AG04450 (cell line): Measurements from ENCODE around the gene FKRP. TPM values are rescaled to one million over a fixed set of nuclear protein-coding genes. Genes with fewer than 3 reads are reported as not detected.
"Not testable (repeated sequence)": the region's sequence is repeated elsewhere in the genome, so short reads cannot be mapped to it uniquely, and the experiment has no call there.

ENCODE experiments used
- CTCF ChIA-PET: fragments of 300-600, 350-600 bp; formaldehyde crosslinking; extraction: SDS; loops from one replicate; lab custom pipeline; 2022; ENCODE audit warnings: antibody characterized with exemption, inconsistent platforms; lab: Charles Lee
- POLR2A ChIA-PET: fragments of 350-600 bp; formaldehyde crosslinking; extraction: SDS; loops from one replicate; lab custom pipeline; 2021; ENCODE audit warnings: antibody characterized with exemption, inconsistent platforms; lab: Yijun Ruan, JAX
- DNase-seq: peaks from one replicate; pipeline ENCODE4 v3.0.0-alpha.2; 2011; ENCODE audit warnings: low read depth, low spot score
- H3K27ac ChIP-seq: one replicate; pipeline ENCODE4 v1.5.1; 2012; ENCODE audit warnings: low read depth, low read length, control low read depth
- H3K27me3 ChIP-seq: one replicate; pipeline ENCODE4 v1.6.0; 2012; ENCODE audit warnings: low read length; ENCODE audit not compliant: control insufficient read depth, insufficient read depth
- H3K4me3 ChIP-seq: 2 replicates; pipeline ENCODE4 v1.5.1; 2011; ENCODE audit warnings: mild to moderate bottlenecking, low read depth, low read length, control low read depth
- H3K9me3 ChIP-seq: 2 replicates; pipeline ENCODE4 v1.5.1; 2012; ENCODE audit warnings: low read length; ENCODE audit not compliant: control insufficient read depth, insufficient read depth
- polyA plus RNA-seq: library from polyadenylated mRNA; depleted of rRNA; stranded (reverse); fragments of >200 nt; gene quantifications from 2 replicates; pipeline ENCODE4 v1.2.3, GENCODE V29; 2011; rRNA removed
- small RNA-seq: library from RNA; depleted of rRNA; stranded (forward); fragments of <200 nt; gene quantifications from one replicate; pipeline ENCODE3, GENCODE V24; 2012; ENCODE audit warnings: low read depth; ENCODE audit not compliant: insufficient read length
- TF ChIP-seq, protein P1 (sequence below): IDR thresholded peaks from 2 replicates; pipeline ENCODE4 v1.5.1; 2011; ENCODE audit warnings: low read depth, low read length, control low read depth, inconsistent platforms

Gene FKRP
- polyA plus RNA-seq, 1 experiment: 12.1 TPM

DNA sequence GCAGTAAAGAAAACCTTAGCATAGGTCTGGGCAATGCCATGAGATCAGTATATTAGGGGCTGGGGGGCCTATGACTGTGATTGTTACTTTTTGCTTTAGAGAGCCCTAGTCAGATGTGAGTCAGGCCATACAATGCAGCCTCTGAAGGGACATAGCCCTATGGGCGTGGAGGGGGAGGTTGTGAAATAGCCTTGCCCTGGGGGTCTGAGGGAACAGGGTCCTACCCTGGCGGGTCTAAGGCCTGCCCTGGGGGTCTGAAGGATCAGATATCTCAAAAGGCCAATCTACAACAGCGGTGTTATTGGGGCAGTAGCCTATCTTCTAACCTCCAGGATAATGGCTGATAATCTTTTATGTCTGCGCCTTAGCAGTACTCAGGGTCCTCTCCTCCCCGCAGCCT, 56.3 kb downstream of the FKRP start:
- CTCF ChIA-PET: no interaction called here
- TF ChIP-seq, protein P1, sequence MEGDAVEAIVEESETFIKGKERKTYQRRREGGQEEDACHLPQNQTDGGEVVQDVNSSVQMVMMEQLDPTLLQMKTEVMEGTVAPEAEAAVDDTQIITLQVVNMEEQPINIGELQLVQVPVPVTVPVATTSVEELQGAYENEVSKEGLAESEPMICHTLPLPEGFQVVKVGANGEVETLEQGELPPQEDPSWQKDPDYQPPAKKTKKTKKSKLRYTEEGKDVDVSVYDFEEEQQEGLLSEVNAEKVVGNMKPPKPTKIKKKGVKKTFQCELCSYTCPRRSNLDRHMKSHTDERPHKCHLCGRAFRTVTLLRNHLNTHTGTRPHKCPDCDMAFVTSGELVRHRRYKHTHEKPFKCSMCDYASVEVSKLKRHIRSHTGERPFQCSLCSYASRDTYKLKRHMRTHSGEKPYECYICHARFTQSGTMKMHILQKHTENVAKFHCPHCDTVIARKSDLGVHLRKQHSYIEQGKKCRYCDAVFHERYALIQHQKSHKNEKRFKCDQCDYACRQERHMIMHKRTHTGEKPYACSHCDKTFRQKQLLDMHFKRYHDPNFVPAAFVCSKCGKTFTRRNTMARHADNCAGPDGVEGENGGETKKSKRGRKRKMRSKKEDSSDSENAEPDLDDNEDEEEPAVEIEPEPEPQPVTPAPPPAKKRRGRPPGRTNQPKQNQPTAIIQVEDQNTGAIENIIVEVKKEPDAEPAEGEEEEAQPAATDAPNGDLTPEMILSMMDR: no peak
- no peaks in the 10 kb centered on the region for H3K27me3 ChIP-seq
- no peak overlapping the region for H3K27ac ChIP-seq
- H3K4me3 ChIP-seq: no peak overlapping the region
- POLR2A ChIA-PET: no interaction called here
- DNase-seq: no peak
- no peaks in the 10 kb centered on the region for H3K9me3 ChIP-seq

DNA sequence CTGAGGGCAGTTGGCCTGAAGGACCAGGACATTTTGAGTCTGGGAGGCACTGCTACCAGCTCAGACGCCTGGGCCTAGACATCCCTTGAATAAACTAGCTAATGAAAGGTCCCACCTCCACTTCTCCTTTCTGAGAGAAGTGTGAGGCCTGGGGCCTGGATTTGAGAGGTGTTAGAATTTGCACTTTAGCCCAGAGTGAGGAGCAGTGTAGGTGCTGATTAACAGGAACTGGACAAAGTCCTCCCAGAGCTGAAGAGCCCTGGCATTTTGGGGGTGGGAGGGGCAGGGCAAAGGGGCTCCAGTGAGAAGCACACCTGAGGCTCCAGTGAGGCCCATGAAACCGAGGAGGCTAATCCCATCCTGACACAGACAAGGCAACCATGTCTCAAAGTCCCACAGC, 57.7 kb downstream of the FKRP start:
- no peak for DNase-seq
- CTCF ChIA-PET: no interaction called here
- Histone ChIP-seq H3K4me3 (no peak overlapping the region), H3K9me3 (no peaks in the 10 kb centered on the region), H3K27ac (no peak overlapping the region), H3K27me3 (no peaks in the 10 kb centered on the region)
- POLR2A ChIA-PET: no interaction called here
- TF ChIP-seq, protein P1: no peak

DNA sequence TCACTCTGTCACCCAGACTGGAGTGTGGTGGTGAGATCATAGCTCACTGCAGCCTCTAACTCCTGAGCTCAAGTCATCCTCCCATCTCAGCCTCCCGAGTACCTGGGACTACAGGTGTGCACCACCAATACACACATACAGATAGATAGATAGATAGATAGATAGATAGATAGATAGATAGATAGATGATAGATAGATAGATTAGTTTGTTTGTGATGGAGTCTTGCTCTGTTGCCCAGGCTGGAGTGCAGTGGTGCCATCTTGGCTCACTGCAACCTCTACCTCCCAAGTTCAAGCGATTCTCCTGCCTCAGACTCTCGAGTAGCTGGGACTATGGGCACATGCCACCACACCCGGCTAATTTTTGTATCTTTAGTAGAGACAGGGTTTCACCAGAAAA, 58.6 kb downstream of the FKRP start:
- H3K9me3 ChIP-seq, DNase-seq, H3K27me3 ChIP-seq, H3K27ac ChIP-seq, H3K4me3 ChIP-seq, CTCF ChIA-PET, POLR2A ChIA-PET: not testable (repeated sequence)

DNA sequence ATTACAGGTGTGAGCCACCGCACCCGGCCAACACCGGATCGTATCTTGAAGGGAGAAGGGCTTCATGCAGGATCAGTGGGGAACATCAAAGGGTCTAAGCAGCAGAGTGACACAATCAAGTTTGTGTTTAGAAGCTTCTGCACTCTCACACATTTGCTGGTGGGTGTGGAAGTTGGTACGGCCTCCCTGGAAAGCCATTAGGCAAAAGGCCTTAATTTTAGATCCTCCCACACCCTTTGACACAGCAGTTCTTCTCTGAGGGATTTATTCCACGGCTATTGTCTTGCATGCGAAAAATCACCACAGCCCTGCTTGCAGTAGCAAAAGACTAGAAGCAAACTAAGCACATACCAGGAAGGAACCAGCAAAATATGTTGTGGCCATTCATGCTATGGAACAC, 60.8 kb downstream of the FKRP start:
- H3K4me3 ChIP-seq: no peak overlapping the region
- POLR2A ChIA-PET: no interaction called here
- no peaks in the 10 kb centered on the region for H3K27me3 ChIP-seq
- TF ChIP-seq, protein P1: no peak
- H3K9me3 ChIP-seq: no peaks in the 10 kb centered on the region
- no peak for DNase-seq
- CTCF ChIA-PET: no interaction called here
- H3K27ac ChIP-seq: no peak overlapping the region

Small RNA genes lying within 50 kb of the gene (small RNA-seq; reads per million reads assigned to genes)
- gene MIR320E (not detected), gene RF00019 (not detected)

Other genes starting within 250 kb of the FKRP start
- gene CALM3, start 144.7 kb upstream of the FKRP start, polyA plus RNA-seq: 547 and 744 TPM in 2 replicates
- 2.4 and 4.2 TPM in 2 replicates for gene PTGIR, start 121.0 kb upstream of the FKRP start, polyA plus RNA-seq
- not detected in 2 replicates for gene GNG8, start 109.9 kb upstream of the FKRP start, polyA plus RNA-seq
- 6.1 and 6.9 TPM in 2 replicates for gene DACT3, start 84.9 kb upstream of the FKRP start, polyA plus RNA-seq
- 6.7 and 10.3 TPM in 2 replicates for gene PRKD2, start 28.9 kb upstream of the FKRP start, polyA plus RNA-seq
- gene STRN4, start 393 bp downstream of the FKRP start, polyA plus RNA-seq: 48.1 and 59.3 TPM in 2 replicates
- gene SLC1A5, start 42.5 kb downstream of the FKRP start, polyA plus RNA-seq: 314 and 342 TPM in 2 replicates
- gene AP2S1, start 104.8 kb downstream of the FKRP start, polyA plus RNA-seq: 148 and 162 TPM in 2 replicates
- 28.0 and 28.7 TPM in 2 replicates for gene ARHGAP35, start 114.9 kb downstream of the FKRP start, polyA plus RNA-seq